Spleen (tissue), 11 donors: ENCODE measurements around the gene GMDS. TPM values are rescaled to one million over a fixed set of nuclear protein-coding genes. Genes with fewer than 3 reads are reported as not detected.

Experiments used
- DNase-seq: peaks from one replicate; pipeline ENCODE4 v3.0.0-alpha.2; 2020
- H3K27ac ChIP-seq, 8 donors: fragments of 200-600 bp; sonication (generic) in 7 of 8; 1 replicate in 4 of 8; 2 replicates in 4 of 8; pipeline versions ENCODE4 v1.5.0 to v1.8.0; 2016 to 2021; ENCODE audit warnings: inconsistent platforms in 4 of 8, mild to moderate bottlenecking in 4 of 8, moderate library complexity in 1 of 8
- H3K27me3 ChIP-seq, 7 donors: fragments of 200-600 bp; sonication (generic) in 6 of 7; replicated peaks in 1 of 7; 1 replicate in 4 of 7; 2 replicates in 3 of 7; pipeline versions ENCODE4 v1.5.0 to v1.8.0; 2016 to 2021; ENCODE audit warnings: inconsistent platforms in 3 of 7, mild to moderate bottlenecking in 1 of 7
- H3K36me3 ChIP-seq, 6 donors: fragments of 200-600 bp; sonication (generic) in 5 of 6; 1 replicate in 4 of 6; 2 replicates in 2 of 6; pipeline versions ENCODE4 v1.5.0 to v1.8.0; 2016 to 2021; ENCODE audit warnings: inconsistent platforms in 2 of 6
- H3K4me1 ChIP-seq, 6 donors: fragments of 200-600 bp; sonication (generic) in 5 of 6; 1 replicate in 3 of 6; 2 replicates in 3 of 6; pipeline versions ENCODE4 v1.5.0 to v1.8.0; 2016 to 2021; ENCODE audit warnings: inconsistent platforms in 3 of 6
- H3K4me3 ChIP-seq, 8 donors: fragments of 200-600 bp; sonication (generic) in 7 of 8; 1 replicate in 4 of 8; 2 replicates in 4 of 8; pipeline versions ENCODE4 v1.5.0 to v1.8.0; 2016 to 2021; ENCODE audit warnings: inconsistent platforms in 4 of 8, mild to moderate bottlenecking in 4 of 8, moderate library complexity in 2 of 8
- H3K9me3 ChIP-seq, 8 donors: fragments of 200-600 bp; sonication (generic) in 7 of 8; 1 replicate in 4 of 8; 2 replicates in 4 of 8; pipeline versions ENCODE4 v1.5.0 to v1.8.0; 2016 to 2021; ENCODE audit warnings: inconsistent platforms in 4 of 8
- POLR2A ChIP-seq, 3 donors: fragments of 450-650 bp; IDR thresholded peaks; one replicate each; pipeline ENCODE4 v1.5.1; 2017; ENCODE audit warnings: antibody characterized with exemption in 3 of 3, mild to moderate bottlenecking in 1 of 3
- POLR2AphosphoS5 ChIP-seq, 3 donors: sonication (generic); formaldehyde crosslinking; IDR thresholded peaks; one replicate each; pipeline ENCODE4 v1.5.1; 2017; ENCODE audit warnings: antibody characterized with exemption in 3 of 3
- WGBS, 5 donors: extraction: QIAGEN DNeasy Blood & Tissue Kit in 3 of 5; methylation state at CpG; one replicate each; pipeline versions ENCODE4 v1.1.5 to v1.1.7; 2013 to 2018; 5-methylcytosine and 5-hydroxymethylcytosine counted together
- intact Hi-C: fragments of 100-400 bp; cut with DNase I; formaldehyde crosslinking; loops from one replicate; pipeline ENCODE4 v1.15.0; 2023; ENCODE audit warnings: low total_unique reads
- polyA plus RNA-seq, 3 donors: library from polyadenylated mRNA; stranded (reverse); fragments of 200-250 nt; gene quantifications; one replicate each; pipeline ENCODE4 v1.2.1, GENCODE V29; 2013
- total RNA-seq, 7 donors: library from RNA; depleted of rRNA in 3 of 7; stranded (reverse); fragments of >200 nt in 3 of 7; fragmentation: NEBNext Ultra II Directional in 4 of 7; extraction: Animal tissue kit (Norgen Biotek cat#: 25700) in 4 of 7; gene quantifications; one replicate each; pipeline versions ENCODE4 v1.1.0 to v1.2.1, GENCODE V29; 2016 to 2021
- TF ChIP-seq, protein P1 (sequence below), 11 experiments: fragments of 200-600 bp in 7 of 11; fragments of 450-650 bp in 4 of 11; sonication (generic) in 4 of 11; IDR thresholded peaks in 8 of 11; conservative IDR thresholded peaks in 3 of 11; 1 replicate in 7 of 11; 2 replicates in 4 of 11; pipeline versions ENCODE4 v1.4.0 to v1.8.0; 2016 to 2021; ENCODE audit warnings: antibody characterized with exemption in 11 of 11, inconsistent platforms in 4 of 11, mild to moderate bottlenecking in 1 of 11
- donor health status: healthy with polysubstance abuse.
- donor health status: DM: no; HTN: no; CAD: no; lungs with moderate emphysema.
- donor health status: DM: no; HTN: no; CAD: no.
- donor health status: Bipolar disorder and iron deficiency.
- donor health status: healthy.
- donor health status: DM: no; HTN: no; CAD: no.
- donor health status: DM: yes; HTN: yes; CAD: no.

Gene GMDS
- total and polyA plus RNA-seq, 10 donors, result 9.1 to 30.8 (median 17.7) TPM

DNA sequence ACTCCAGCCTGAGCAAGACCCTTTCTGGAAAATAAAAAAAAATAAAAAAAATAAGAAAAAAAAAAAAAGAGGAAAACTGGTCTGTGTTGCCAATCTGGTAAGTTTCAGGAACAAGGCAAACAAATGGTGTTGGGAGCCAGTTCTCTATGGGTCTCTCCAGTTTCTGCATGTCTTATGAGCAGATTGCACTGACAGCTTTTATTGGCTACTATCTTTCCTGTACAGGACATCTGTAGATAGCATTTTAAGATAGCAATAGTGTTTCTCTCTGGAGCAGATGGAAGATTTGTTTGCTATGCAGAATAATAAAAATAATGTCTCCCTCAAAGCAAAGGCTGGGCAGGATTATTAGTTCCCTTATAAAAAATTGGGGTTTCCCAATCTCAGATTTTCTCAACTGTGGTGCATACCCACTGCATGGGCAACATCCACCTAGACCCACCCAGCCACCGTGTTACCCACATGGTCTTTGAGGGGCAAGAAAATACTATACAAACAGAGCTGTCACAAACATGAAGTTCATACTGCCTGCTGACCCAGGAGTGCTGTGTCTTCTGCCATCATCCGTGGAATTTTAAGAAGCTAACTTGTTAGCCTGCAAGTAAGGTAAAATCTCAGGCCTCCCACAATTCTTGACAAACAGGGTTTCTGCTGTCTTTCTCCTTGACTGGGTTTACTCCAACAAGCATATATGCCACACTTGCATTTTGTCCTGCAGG, 9.5 kb downstream of the GMDS start:
- 79 to 98% (median 83%) methylated on average over 2 of the region's 2 CpGs for WGBS, 5 donors
- no peak overlapping the region for H3K27ac ChIP-seq
- intact Hi-C loops, result no loop called here

DNA sequence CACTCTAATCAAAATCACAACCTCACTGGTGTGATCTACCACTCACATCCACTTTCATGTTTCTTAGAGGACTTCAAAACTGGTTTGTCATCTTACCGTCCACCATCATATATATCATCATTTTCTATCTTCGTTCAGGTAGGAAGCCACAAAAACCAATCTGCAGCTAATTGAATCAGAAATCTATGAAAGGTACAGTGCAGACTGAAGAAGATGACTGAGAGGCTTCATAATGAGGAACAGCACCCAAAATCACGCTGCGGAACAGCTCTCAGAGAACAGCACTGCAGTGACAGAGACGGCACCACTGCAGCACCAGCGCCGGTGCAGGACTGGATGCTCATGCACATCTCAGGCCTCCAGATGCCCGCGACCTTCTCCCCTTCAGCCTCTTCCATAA, 13.0 kb downstream of the GMDS start:
- TF ChIP-seq POLR2A (IDR thresholded peaks at IDR 0.05), result no peak
- TF ChIP-seq, protein P1, sequence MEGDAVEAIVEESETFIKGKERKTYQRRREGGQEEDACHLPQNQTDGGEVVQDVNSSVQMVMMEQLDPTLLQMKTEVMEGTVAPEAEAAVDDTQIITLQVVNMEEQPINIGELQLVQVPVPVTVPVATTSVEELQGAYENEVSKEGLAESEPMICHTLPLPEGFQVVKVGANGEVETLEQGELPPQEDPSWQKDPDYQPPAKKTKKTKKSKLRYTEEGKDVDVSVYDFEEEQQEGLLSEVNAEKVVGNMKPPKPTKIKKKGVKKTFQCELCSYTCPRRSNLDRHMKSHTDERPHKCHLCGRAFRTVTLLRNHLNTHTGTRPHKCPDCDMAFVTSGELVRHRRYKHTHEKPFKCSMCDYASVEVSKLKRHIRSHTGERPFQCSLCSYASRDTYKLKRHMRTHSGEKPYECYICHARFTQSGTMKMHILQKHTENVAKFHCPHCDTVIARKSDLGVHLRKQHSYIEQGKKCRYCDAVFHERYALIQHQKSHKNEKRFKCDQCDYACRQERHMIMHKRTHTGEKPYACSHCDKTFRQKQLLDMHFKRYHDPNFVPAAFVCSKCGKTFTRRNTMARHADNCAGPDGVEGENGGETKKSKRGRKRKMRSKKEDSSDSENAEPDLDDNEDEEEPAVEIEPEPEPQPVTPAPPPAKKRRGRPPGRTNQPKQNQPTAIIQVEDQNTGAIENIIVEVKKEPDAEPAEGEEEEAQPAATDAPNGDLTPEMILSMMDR (IDR thresholded peaks at IDR 0.05 in 8 of 11, conservative IDR thresholded peaks at IDR 0.05 in 3 of 11), result no peak
- TF ChIP-seq POLR2AphosphoS5 (IDR thresholded peaks at IDR 0.05), result no peak
- no peak for DNase-seq
- H3K27me3 ChIP-seq, result no peaks in the 10 kb centered on the region
- no peaks in the 10 kb centered on the region for H3K9me3 ChIP-seq
- peaks cover 0 to 27% (median 4%) of the 10 kb centered on the region in 6 donors for H3K4me1 ChIP-seq
- no peaks in the 10 kb centered on the region for H3K36me3 ChIP-seq
- no peak overlapping the region for H3K27ac ChIP-seq
- intact Hi-C loops, result no loop called here
- WGBS, 5 donors, result 78 to 87% (median 82%) methylated on average over 9 of the region's 9 CpGs
- no peak overlapping the region for H3K4me3 ChIP-seq

More for the DNA sequence above, 9.5 kb downstream of the GMDS start:
- no peaks in the 10 kb centered on the region for H3K9me3 ChIP-seq
- H3K4me3 ChIP-seq, result no peak overlapping the region
- no peaks in the 10 kb centered on the region for H3K36me3 ChIP-seq
- TF ChIP-seq POLR2A (IDR thresholded peaks at IDR 0.05), result no peak
- TF ChIP-seq POLR2AphosphoS5 (IDR thresholded peaks at IDR 0.05), result no peak
- TF ChIP-seq, protein P1 (IDR thresholded peaks at IDR 0.05 in 8 of 11, conservative IDR thresholded peaks at IDR 0.05 in 3 of 11), result no peak
- no peaks in the 10 kb centered on the region for H3K27me3 ChIP-seq
- peaks cover 0 to 19% (median 4%) of the 10 kb centered on the region in 6 donors for H3K4me1 ChIP-seq
- DNase-seq, result no peak

DNA sequence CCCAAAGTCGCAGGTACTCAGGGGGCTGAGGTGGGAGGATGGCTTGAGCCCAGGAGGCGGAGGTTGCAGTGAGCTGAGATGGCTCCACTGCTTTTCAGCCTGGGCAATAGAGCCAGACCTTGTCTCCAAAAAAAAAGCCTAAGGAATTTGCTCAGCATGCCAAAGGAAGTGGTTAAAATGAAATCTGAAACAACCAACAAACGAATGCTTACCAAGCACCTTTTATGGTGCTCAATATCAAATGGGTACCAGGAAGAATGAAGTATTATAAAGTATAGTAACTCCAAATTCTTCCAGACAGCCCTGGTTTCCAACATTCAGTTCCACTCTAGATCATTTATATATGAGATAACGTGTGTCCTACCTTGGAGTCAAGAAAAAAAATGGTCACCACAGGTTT, 14.0 kb downstream of the GMDS start:
- intact Hi-C loops, result no loop called here
- no peaks in the 10 kb centered on the region for H3K27me3 ChIP-seq
- H3K4me1 ChIP-seq, result peaks cover 0 to 27% (median 4%) of the 10 kb centered on the region in 6 donors
- H3K27ac ChIP-seq, result peak overlapping the region in 3 of 8 donors; percentile 18 to 53 (median 29)
- H3K4me3 ChIP-seq, result no peak overlapping the region
- WGBS, 5 donors, result 72 to 81% (median 75%) methylated on average over 4 of the region's 4 CpGs
- TF ChIP-seq, protein P1 (IDR thresholded peaks at IDR 0.05 in 8 of 11, conservative IDR thresholded peaks at IDR 0.05 in 3 of 11), result no peak
- TF ChIP-seq POLR2A (IDR thresholded peaks at IDR 0.05) (no peak), POLR2AphosphoS5 (IDR thresholded peaks at IDR 0.05) (no peak)
- no peak for DNase-seq
- no peaks in the 10 kb centered on the region for H3K36me3 ChIP-seq
- H3K9me3 ChIP-seq, result no peaks in the 10 kb centered on the region

DNA sequence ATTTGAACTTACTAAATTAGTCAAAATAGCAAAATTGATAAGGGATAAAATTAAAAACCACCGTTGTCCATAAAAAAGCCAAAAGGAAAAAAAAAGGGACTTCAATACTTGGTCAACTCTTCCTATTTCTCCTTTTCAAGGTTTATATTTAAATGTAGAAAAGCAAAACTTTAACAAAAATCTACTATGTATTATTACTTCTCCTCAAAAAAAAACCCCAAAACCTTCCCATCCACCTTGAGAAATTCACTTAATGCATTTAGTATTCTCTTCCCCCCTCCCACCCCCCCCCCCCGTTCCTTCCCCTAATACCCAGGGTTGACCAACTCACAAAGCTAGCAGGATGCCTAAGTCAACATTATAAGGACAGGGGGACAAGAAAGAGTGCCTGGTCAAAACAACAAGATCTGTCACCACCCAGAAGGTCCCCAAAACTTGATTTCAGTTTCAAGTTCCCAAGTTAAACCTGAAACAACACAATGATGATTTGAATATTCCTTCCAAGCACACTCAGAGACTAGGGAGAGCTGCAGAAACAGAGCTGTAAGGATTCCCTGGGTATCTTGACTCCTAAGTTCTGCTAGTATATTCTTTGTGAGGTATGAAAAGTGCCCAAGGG, 14.6 kb downstream of the GMDS start:
- DNase-seq, result no peak
- Histone ChIP-seq H3K4me1 (peaks cover 0 to 27% (median 4%) of the 10 kb centered on the region in 6 donors), H3K27ac (peak overlapping the region in 3 of 8 donors; percentile 18 to 53 (median 29))

More for the DNA sequence above, 14.6 kb downstream of the GMDS start:
- no peak overlapping the region for H3K4me3 ChIP-seq
- intact Hi-C loops, result no loop called here
- no peak for TF ChIP-seq POLR2A (IDR thresholded peaks at IDR 0.05)
- no peak for TF ChIP-seq POLR2AphosphoS5 (IDR thresholded peaks at IDR 0.05)
- TF ChIP-seq, protein P1 (IDR thresholded peaks at IDR 0.05 in 8 of 11, conservative IDR thresholded peaks at IDR 0.05 in 3 of 11), result no peak
- no peaks in the 10 kb centered on the region for H3K36me3 ChIP-seq
- no peaks in the 10 kb centered on the region for H3K27me3 ChIP-seq
- H3K9me3 ChIP-seq, result no peaks in the 10 kb centered on the region
- 70 to 84% (median 73%) methylated on average over 2 of the region's 2 CpGs for WGBS, 5 donors
